GM18861 (cell line): ENCODE results near the gene TXNDC9.
A peak's percentile ranks its signal among the peaks of the same experiment; 100 is the strongest.
"Not testable (repeated sequence)": the region's sequence is repeated elsewhere in the genome, so short reads cannot be mapped to it uniquely, and the experiment has no call there.

Experiments
- ATAC-seq: cut with Tn5 transposase; IDR thresholded peaks from one replicate; pipeline ENCODE4 v1.9.1; 2021; ENCODE audit not compliant: unreplicated experiment

The TXNDC9 gene, protein sequence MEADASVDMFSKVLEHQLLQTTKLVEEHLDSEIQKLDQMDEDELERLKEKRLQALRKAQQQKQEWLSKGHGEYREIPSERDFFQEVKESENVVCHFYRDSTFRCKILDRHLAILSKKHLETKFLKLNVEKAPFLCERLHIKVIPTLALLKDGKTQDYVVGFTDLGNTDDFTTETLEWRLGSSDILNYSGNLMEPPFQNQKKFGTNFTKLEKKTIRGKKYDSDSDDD

DNA sequence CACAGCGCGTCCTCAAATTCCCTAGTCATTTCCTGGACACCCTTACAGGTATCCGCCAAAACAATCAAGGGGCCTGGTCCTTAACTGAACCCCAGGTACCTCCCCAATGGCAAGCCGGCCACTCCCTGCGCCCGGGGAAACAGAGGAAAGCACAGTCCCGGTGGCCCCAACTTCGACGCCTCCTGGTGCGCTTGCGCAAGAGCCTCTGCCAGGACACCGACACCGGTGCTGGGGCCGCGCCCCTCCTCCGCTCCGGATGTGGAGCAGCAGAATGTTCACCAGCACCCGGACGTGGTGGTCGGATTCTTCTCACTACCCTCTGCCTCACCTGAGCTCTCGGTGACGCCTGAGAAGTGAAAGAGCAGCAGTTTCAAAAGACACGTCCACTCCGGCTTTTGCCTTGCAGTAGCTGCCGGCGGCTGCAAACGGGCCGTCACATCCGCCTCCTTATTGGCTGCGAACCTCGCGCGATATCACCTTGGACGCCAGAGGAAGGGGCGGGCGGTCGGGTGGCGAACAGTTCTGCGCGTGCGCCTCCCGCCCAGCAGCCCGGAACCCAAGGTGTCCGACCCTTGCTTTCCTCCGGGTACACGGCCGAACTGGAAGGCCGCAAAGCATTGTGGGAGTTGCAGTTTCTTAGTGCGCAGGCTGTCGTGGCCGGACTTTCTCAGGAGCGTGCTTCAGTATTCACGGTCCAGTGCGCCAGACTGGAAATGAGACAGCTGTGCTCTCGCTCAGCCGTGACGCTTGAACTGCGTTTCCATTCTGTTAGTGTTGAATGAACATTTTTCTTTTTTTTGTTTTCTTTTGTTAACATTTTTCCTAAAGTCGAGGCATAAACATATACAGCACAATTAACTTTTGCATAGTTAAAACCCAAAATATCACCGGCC lies at the start of gene TXNDC9:
Gene TXNDC9, minus strand, starts transcription at position 423 of the 893 bp plus-strand sequence. CDS start 3,123 bp downstream, outside the sequence.
- ATAC-seq = peak; percentile 65

DNA sequence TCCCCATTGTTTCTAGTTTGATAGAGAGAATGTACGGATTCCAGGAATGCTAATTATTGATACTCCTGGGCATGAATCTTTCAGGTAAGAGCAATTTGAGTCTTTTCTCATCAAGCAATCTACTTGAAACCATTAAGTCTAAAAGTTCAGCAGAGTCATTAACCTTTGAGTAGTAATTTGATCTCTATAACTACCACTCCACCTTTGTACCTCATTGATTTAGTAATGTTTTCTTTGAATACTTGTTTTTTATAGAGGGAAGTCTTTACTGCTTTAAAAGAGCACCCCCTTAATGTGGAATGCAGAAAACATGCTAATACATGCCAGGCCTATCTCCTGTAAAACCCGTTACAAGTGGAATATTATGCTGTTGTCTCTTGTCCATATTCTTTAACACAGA lies 46.0 kb upstream of the TXNDC9 start:
- ATAC-seq = no peak

DNA sequence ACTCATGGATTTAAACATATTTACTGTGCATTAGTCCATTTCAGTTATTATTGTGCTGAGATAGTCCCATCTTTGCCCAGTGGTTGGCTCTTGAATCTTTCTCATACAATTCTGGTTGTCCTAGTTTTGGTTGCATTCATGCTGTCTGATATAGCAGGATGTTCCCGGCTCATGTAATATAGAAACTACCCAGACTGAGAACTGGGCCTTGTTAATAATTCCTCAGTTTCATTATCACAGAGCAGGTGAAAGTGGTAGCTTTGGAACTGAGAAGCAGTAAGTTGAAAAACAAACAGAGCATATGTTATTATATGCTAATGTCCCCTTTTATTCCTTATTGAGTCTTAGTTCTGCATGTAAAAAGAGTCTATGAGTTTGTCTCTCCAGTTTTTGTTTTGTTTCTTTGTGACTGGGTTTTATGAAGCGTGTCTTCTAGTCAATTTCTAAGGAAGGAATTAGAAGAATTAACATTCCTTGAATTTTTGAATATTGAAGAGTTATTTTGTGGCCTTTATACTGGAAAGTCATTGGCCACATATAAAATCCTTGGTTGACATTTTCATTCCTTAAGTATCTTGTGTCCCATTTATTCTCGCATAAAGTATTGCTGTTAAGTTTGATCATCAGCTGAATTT lies 44.4 kb upstream of the TXNDC9 start:
- ATAC-seq = no peak

DNA sequence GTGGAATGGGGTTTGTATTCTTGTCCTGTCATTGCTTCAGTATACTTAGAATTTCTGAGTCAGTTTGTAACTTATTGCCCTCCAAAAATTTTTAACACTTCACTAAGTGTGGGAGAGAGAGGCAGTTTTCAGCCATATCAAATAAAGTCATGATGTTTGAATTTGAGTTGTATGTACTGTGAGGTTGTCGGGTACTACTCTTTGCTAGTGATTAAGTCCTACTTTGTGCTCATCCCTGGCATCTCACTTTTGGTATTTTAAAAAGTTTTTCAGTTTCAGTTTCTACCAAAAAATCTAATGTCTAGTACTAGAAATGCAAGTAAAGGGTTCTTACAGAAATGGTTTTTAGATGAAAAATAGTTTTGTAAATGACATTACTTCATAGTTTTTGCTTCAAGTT lies 41.7 kb upstream of the TXNDC9 start:
- ATAC-seq = no peak

DNA sequence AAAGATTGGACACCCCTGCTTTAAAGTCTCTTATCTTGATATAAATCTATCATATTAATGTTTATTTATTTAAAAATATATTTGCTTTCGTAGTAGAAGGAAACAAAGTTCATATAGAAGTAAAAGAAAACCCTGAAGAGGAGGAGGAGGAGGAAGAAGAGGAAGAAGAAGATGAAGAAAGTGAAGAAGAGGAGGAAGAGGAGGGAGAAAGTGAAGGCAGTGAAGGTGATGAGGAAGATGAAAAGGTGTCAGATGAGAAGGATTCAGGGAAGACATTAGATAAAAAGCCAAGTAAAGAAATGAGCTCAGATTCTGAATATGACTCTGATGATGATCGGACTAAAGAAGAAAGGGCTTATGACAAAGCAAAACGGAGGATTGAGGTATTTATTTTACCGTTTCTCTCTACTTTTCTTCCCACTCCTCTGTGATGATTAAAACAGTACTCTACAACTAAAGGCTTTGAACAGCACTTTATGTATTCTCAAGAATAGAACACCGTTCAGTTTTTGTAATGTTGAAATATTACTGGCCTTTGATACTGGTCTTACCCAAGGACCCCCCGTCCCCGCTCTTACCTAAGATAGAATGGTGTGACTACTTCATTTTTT lies 40.2 kb upstream of the TXNDC9 start:
- no peak for ATAC-seq

DNA sequence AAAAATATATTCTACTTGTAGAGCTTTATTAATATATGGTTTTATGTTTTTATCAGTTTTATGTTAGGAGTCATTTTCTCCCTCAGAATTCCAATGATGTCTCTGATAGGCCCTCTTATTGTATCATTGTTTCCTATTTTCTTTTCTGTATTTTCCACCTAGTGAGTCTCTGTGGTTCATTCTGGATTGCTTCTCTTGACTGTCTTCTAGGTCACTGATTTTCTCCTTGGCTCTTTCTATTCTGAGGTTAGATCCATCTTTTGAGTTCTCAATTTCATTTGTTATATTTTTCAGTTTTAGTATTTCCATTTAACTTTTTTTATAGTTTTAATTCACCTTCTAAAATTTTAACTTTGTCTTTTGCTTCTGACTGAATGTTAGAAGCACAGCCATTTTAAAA lies 38.6 kb upstream of the TXNDC9 start:
- no peak for ATAC-seq

DNA sequence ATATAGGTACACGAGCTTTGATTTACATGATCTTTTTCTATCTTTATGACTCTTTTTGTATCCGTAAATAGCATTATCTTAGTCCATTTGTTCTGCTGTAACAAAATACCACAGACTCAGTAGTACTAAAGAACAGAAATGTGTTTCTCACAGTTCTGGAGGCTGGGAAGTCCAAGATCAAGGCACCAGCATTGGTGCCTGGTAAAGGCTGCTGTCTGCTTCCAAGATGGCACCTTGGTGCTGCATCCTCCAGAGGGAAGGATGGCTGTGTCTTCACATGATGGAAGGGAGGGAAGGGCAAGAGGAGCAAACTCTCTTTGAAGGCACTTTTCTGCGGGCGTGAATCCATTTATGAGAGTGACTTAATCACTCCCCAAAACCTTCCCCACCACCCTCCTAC lies 37.0 kb upstream of the TXNDC9 start:
- ATAC-seq = no peak

DNA sequence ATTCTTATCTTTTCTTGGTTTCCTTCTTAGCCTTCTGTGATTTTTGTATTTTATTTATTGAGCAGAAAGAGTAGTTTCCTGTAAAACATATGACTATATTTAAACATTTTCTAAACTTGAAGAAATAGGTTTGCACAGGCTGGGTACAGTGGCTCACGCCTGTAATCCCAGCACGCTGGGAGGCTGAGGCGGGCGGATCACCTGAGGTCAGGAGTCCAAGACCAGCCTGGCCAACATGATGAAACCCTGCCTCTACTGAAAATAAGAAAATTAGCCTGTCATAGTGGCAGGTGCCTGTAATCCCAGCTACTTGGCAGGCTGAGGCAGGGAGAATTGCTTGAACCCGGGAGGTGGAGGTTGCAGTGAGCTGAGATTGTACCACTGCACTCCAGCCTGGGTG lies 32.7 kb upstream of the TXNDC9 start:
- ATAC-seq = not testable (repeated sequence)

DNA sequence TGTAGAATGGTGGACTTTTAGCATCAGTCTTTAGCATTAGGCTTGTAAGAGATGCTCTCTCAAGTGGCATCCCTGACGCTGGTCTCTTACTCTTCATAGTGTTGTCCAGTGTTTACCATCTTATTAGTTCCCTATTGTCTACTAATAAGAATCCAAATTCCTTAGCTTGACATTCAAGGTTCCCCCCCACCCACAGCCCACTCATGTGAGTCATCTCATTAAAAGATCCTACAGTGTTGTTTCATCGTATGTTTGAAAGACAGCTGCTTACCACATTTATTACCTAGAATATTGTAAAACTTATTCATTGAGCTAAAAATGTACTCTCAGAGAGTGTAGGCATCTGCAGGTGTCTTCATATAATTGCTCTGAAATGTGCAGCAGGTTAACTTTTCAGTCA lies 29.5 kb upstream of the TXNDC9 start:
- ATAC-seq = no peak

DNA sequence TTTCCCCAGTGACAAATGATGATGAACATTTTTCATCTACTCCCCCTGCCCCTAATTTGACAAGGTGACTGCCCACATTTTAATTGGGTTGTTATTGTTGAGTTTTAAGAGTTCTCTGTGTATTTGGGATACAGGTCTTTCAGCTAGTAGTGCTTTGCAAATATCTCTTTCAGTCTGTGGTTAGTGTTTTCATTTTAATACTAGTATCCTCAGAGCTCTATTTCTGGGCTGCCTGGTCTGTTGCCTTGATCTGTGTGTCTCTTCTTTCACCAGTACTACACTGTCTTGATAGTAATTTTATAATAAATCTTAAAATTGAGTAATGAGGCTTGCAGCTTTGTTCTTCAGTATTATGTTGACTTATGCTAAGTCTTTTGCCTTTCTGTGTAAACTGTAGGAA lies 20.7 kb upstream of the TXNDC9 start:
- ATAC-seq = peak; percentile 62

DNA sequence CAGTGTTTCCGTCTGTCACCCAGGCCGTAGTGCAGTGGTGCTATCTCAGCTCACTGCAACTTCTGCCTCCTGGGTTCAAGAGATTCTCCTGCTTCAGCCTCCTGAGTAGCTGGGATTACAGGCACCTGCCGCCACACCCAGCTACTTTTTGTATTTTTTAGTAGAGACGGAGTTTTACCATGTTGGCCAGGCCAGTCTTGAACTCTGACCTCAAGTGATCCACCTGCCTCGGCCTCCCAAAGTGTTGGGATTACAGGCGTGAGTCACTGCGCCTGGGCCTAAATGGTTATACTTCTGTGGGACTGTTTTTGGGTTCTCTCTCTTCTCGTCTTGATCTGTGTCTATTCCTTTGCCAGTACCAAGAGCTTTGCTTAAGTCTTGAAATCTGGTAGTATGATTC lies 18.7 kb upstream of the TXNDC9 start:
- not testable (repeated sequence) for ATAC-seq

DNA sequence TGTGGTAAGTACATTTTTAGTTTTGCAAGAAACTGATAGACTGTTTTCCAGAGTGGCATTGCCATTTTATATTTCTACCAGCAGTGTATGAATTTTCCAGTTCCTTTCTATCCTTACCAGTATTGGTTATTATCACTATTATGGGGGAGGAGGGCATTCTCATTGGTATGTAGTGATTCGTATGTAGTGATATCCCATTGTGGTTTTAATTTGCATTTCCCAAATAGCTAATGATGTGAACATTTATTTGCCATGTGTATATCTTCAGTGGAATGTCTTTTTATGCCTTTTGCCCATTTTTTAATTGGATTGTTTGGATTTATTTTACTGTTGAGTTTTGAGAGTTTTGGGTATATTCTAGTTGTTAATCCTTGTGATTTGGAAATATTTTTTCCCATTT lies 17.9 kb upstream of the TXNDC9 start:
- ATAC-seq = no peak

DNA sequence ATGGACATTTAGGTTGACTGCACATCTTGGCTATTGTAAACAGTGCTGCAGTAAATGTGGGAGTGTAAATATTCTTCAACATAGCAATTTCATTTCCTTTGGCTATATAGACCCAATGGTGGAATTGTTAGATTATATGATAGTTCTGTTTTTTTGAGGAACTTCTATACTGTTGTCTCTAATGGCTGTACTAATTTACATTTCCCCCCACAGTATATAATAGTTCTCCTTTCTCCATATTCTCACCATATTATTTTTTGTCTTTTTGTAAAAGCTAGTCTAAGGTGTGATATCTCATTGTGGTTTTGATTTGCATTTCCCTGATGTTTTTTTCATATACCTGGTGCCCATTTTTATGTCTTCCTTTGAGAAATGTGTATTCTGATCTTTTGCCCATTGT lies 14.1 kb upstream of the TXNDC9 start:
- no peak for ATAC-seq

DNA sequence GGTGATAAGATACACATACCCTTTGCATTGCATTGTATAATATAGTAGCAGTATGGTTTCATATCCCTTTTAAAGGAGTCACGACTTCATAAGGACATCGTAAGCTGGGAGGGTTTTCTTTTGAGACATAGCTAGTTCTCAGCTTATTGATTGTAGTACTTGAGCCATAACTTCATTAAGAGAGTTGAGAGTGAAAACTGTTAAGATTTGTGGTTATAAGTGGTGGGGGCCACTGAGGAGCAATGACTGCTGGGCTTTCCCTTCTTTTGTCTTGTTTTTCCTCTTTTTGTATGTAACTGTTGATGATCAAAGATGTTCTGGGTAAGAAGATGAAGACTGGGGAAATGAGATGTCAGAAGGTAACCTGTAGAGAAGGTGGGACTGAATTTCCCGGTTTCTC lies 12.0 kb upstream of the TXNDC9 start:
- peak; percentile 47 for ATAC-seq

DNA sequence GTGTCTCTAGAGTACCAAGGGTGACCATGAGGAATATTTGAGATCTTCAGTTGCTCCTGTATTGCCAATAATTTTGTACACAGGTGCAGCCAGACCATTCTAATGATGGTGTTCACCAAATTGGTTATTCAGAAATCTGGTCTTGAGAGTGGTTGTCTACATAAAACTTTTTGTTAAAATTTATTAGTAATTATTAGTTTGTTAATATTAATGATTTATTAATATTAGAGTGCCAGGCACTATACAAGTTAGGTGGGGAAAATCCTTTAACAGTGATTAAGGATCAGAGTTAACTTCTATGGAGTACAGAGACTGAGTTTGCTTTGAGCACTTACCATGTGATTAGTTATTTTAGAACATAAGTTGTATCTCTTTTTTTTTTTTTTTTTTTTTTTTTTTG lies 10.1 kb upstream of the TXNDC9 start:
- ATAC-seq = no peak

DNA sequence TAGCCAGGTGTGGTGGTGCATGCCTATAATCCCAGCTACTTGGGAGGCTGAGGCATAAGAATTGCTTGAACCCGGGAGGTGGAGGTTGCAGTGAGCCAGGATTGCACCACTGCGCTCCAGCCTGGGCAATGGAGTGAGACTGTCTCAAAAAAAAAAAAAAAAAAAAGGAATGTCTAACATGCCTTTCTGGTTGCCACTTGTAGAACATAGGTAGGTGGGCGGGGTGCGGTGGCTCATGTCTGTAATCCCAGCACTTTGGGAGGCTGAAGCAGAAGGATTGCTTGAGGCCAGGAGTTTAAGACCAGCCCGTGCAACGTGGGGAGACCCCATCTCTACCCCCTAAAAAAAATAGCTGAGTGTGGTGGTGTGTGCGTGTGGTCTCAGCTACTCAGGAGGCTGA lies 9.3 kb upstream of the TXNDC9 start:
- ATAC-seq = not testable (repeated sequence)

DNA sequence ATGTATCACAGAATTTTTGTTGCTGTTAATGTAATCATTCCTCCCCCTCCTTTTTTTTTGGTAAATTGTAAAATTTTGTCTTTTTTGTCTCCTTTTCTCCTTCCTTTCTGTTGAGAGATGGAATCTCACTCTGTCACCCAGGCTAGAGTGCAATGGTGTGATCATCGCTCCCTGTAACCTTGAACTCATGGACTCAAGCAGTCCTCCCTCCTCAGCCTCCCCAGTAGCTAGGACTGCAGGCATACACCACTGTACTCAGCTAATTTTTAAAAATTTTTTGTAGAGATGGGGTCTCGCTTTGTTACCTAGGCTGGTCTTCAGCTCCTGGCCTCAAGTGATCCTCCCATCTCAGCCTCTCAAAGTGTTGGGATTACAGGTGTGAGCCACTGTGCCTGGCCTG lies 6.4 kb upstream of the TXNDC9 start:
- no peak for ATAC-seq

DNA sequence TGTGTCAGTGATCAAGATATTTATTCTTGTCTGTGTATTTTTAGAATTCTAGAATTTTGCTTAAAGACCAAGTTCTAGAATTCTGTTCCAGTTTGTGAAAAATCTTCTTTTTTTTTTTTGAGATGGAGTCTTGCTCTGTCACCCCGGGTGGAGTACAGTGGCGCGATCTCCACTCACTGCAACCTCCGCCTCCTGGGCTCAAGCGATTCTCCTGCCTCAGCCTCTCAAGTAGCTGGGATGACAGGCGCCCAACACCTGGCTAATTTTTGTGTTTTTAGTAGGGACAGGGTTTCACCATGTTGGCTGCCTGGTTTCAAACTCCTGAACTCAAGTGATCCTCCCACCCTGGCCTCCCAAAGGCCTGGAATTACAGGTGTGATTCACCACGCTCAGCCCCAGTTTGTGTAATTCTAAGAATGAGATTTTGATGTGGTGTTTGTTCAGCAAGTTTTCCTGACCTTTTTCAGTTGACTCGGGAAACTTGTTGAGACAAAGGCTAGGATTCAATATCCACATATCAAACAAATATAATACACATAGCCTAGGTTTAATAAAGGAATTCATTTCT lies 4.6 kb upstream of the TXNDC9 start:
- no peak for ATAC-seq

DNA sequence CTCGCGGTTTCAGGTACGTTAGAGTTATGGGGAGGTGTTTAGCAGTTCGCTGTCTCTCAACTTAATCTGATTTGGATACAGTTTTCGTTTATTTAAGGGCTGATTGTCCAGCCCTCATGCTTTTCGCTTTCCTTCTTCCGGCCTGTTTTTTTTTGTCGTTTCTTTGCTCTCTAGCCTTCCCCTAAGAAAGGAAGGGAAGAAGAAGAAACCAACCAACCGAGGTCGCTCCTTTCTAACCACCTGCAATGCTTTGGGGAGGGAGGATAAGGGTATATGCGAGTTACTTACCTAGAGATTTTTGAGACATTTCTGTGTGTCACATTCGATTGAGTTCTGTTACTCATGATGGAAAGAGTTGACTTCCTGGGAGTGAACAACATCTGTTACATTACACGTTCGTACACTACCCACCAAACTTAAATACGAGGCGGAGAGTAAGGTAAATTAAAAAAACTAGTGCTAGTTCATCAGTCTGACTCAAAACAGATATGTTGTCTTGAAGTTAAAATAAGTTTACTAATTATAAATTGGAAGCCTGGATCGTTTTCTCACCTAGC lies 2.0 kb upstream of the TXNDC9 start:
- ATAC-seq = no peak

DNA sequence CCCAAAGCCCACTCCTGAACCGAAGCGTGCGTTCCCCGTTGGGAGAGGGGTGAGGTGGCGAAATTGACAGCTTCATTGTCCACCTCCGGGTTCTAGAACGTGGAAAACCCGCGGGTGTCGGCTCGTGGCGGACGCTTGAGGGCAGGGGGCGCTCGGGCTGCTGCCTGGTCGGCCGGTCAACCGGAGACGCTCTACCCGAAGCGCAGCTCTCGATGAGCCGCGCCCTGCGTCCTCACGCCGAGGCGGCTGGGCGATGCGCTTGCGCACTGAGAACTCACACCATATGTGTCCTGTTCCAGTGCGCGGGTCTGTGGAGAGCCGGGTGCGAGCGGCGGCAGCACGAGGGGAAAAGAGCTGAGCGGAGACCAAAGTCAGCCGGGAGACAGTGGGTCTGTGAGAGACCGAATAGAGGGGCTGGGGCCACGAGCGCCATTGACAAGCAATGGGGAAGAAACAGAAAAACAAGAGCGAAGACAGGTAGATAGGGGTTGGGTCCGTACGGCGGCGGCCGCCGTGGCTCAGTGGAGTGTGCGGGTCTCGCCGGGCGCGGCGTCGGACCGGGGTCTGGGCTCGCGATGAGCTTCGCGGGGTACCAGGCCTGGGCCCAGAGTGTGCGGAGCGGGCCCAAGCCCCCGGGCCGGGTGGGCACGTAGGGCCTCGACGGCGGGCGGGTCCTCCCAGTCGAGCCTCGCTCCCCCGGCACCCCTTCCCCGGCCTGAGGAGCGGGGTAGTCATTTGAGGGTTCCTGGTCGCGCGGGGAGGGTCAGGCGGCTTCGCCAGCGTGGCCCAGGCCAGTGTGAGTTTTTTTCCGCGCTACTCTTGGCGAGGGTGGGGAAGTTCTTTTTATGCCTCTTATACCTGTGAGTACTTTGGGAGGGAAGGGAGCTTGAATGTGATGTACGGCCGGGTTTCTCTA lies 1.2 kb upstream of the TXNDC9 start, which contains the start of gene EIF5B:
Gene EIF5B, plus strand, starts transcription at position 277 of the 916 bp plus-strand sequence. Its CDS starts 166 bp downstream, at position 443.
- ATAC-seq = peak; percentile 61
